Adrenal gland (tissue), 5 donors: Measurements from ENCODE around the gene TIA1.

Experiments used
- CTCF ChIP-seq, 6 experiments: fragments of 450-650 bp in 4 of 6; fragments of 200-600 bp in 2 of 6; sonication (generic) in 1 of 6; IDR thresholded peaks; 1 replicate in 5 of 6; 2 replicates in 1 of 6; pipeline versions ENCODE4 v1.5.1 to v1.8.0; 2016 to 2021; ENCODE audit warnings: antibody characterized with exemption in 6 of 6, mild to moderate bottlenecking in 2 of 6, moderate library complexity in 1 of 6
- POLR2A ChIP-seq, 2 donors: fragments of 450-650 bp; IDR thresholded peaks; one replicate each; pipeline ENCODE4 v1.6.1; 2017; ENCODE audit warnings: antibody characterized with exemption in 2 of 2, mild to moderate bottlenecking in 2 of 2, moderate library complexity in 1 of 2
- donor health status: DM: no; HTN: no; CAD: no.

- TF ChIP-seq CTCF (IDR thresholded peaks at IDR 0.05): no peak
- TF ChIP-seq POLR2A (IDR thresholded peaks at IDR 0.05): no peak
These were observed 7.8 kb downstream of the TIA1 start for GRCh38 chr2:70240599-70240998.
